Neural progenitor cell (in vitro differentiated cells): ENCODE data around the gene FRY. TPM values are rescaled to one million over a fixed set of nuclear protein-coding genes. Genes with fewer than 3 reads are reported as not detected.

Experiments
- DNase-seq: peaks from one replicate; pipeline ENCODE4 v3.0.0-alpha.2; 2016; ENCODE audit warnings: low spot score
- H2AFZ ChIP-seq: fragments of 200-600 bp; sonication (generic); replicated peaks from 2 replicates; pipeline ENCODE4 v1.6.1; 2016; ENCODE audit warnings: antibody characterized with exemption
- H3F3A ChIP-seq: fragments of 200-600 bp; sonication (generic); 2 replicates; pipeline ENCODE4 v1.6.1; 2016; ENCODE audit warnings: antibody characterized with exemption, low read depth
- H3K27ac ChIP-seq: fragments of 200-600 bp; sonication (generic); 2 replicates; pipeline ENCODE4 v1.5.1; 2016; ENCODE audit warnings: mild to moderate bottlenecking
- H3K27me3 ChIP-seq: fragments of 200-600 bp; sonication (generic); 2 replicates; pipeline ENCODE4 v1.6.1; 2016; ENCODE audit warnings: mild to moderate bottlenecking, moderate library complexity
- H3K36me3 ChIP-seq: fragments of 200-600 bp; sonication (generic); 2 replicates; pipeline ENCODE4 v1.5.1; 2016
- H3K4me1 ChIP-seq: fragments of 200-600 bp; sonication (generic); 2 replicates; pipeline ENCODE4 v1.6.1; 2016; ENCODE audit warnings: mixed run types
- H3K4me2 ChIP-seq: fragments of 200-600 bp; sonication (generic); 2 replicates; pipeline ENCODE4 v1.6.1; 2016
- H3K4me3 ChIP-seq: fragments of 200-600 bp; sonication (generic); 2 replicates; pipeline ENCODE4 v1.5.1; 2016
- H3K79me2 ChIP-seq: fragments of 200-600 bp; sonication (generic); 2 replicates; pipeline ENCODE4 v1.6.1; 2016; ENCODE audit warnings: low read depth
- H3K9ac ChIP-seq: fragments of 200-600 bp; sonication (generic); 2 replicates; pipeline ENCODE4 v1.6.1; 2016
- H3K9me3 ChIP-seq: fragments of 200-600 bp; sonication (generic); 2 replicates; pipeline ENCODE4 v1.5.1; 2016; ENCODE audit warnings: low read depth
- H4K20me1 ChIP-seq: fragments of 200-600 bp; sonication (generic); 2 replicates; pipeline ENCODE4 v1.6.1; 2016; ENCODE audit warnings: low read depth
- H3K27ac Mint-ChIP-seq: 3 replicates; pipeline ENCODE4 v1.8.0; 2021; ENCODE audit warnings: mixed read lengths
- H3K27me3 Mint-ChIP-seq: 2 replicates; pipeline ENCODE4 v1.8.0; 2022; ENCODE audit warnings: low read depth, mild to moderate bottlenecking, inconsistent platforms, moderate library complexity, mixed read lengths; ENCODE audit not compliant: insufficient read depth
- H3K36me3 Mint-ChIP-seq: 3 replicates; pipeline ENCODE4 v1.8.0; 2021; ENCODE audit warnings: mixed read lengths
- H3K4me1 Mint-ChIP-seq: 3 replicates; pipeline ENCODE4 v1.8.0; 2021; ENCODE audit warnings: mixed read lengths
- H3K4me3 Mint-ChIP-seq: 3 replicates; pipeline ENCODE4 v1.8.0; 2021; ENCODE audit warnings: mild to moderate bottlenecking, moderate library complexity, mixed read lengths
- H3K9me3 Mint-ChIP-seq: 3 replicates; pipeline ENCODE4 v1.8.0; 2020; ENCODE audit warnings: mixed read lengths
- EZH2 ChIP-seq: fragments of 200-600 bp; sonication (generic); IDR thresholded peaks from 2 replicates; pipeline ENCODE4 v1.6.1; 2017; ENCODE audit warnings: antibody characterized with exemption, mild to moderate bottlenecking, moderate library complexity
- EZH2phosphoT487 ChIP-seq: fragments of 200-600 bp; sonication (generic); IDR thresholded peaks from 2 replicates; pipeline ENCODE4 v1.6.1; 2017; ENCODE audit warnings: antibody characterized with exemption
- total RNA-seq: library from RNA; depleted of rRNA; stranded (reverse); fragments of >200 nt; gene quantifications from 2 replicates; pipeline ENCODE4 v1.2.3, GENCODE V29; 2015; ENCODE audit warnings: low replicate concordance
- TF ChIP-seq, protein P1 (sequence below): fragments of 200-600 bp; sonication (generic); IDR thresholded peaks from 2 replicates; pipeline ENCODE4 v1.5.1; 2017; ENCODE audit warnings: antibody characterized with exemption, mild to moderate bottlenecking

Gene FRY
- total RNA-seq, 1 donor from 2014 or later = 12.6 TPM

DNA sequence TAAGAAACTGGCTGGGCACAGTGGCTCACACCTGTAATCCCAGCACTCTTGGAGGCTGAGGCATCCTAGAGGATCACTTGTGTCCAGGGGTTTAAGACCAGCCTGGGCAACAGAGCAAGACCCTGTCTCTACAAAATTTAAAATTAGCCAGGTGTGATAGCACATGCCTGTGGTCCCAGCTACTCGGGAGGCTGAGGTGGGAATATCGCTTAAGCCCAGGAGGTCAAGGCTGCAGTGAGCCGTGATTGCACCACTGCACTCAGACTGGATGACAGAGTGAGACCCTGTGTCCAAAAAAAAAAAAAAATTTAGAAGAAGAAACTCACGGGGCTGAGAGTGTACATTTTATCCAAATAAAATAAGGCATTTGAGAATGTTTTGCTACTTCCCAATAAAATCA is 224.7 kb downstream of the FRY start:
- Mint-ChIP-seq H3K36me3 (no peaks in the 10 kb centered on the region), H3K27me3 (peaks cover 5% of the 10 kb centered on the region), H3K9me3 (no peaks in the 10 kb centered on the region)

DNA sequence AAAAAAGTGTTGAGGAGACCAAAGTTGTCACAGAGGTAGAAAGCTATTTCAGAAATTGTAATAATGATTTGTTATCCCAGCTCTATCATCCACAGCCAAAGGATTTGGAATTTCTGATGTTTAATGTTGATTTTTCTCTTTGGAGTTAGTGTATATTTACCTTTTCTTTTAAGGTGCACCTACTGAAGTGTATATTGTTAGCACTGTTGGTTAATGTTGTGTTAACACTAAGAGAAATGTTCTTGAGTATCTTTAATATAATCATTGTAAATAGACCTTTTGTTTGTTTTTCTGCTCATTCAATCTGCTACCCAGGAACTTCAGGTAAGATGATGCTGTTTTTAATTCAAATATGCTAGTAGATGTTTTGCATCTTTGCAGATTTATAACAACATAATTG is 226.1 kb downstream of the FRY start:
- Histone ChIP-seq H3K27ac (no peak overlapping the region), H2AFZ (no peak overlapping the region), H3F3A (no peaks in the 10 kb centered on the region), H3K79me2 (no peaks in the 10 kb centered on the region), H4K20me1 (no peaks in the 10 kb centered on the region), H3K9me3 (no peaks in the 10 kb centered on the region), H3K9ac (no peak overlapping the region), H3K36me3 (no peaks in the 10 kb centered on the region), H3K27me3 (no peaks in the 10 kb centered on the region), H3K4me1 (no peaks in the 10 kb centered on the region), H3K4me3 (no peak overlapping the region), H3K4me2 (no peak overlapping the region)
- Mint-ChIP-seq H3K27ac (no peak overlapping the region), H3K36me3 (no peaks in the 10 kb centered on the region), H3K9me3 (no peaks in the 10 kb centered on the region), H3K4me3 (no peak overlapping the region), H3K27me3 (peaks cover 5% of the 10 kb centered on the region), H3K4me1 (peaks cover 10% of the 10 kb centered on the region)
- TF ChIP-seq EZH2 = no peak
- TF ChIP-seq, protein P1, sequence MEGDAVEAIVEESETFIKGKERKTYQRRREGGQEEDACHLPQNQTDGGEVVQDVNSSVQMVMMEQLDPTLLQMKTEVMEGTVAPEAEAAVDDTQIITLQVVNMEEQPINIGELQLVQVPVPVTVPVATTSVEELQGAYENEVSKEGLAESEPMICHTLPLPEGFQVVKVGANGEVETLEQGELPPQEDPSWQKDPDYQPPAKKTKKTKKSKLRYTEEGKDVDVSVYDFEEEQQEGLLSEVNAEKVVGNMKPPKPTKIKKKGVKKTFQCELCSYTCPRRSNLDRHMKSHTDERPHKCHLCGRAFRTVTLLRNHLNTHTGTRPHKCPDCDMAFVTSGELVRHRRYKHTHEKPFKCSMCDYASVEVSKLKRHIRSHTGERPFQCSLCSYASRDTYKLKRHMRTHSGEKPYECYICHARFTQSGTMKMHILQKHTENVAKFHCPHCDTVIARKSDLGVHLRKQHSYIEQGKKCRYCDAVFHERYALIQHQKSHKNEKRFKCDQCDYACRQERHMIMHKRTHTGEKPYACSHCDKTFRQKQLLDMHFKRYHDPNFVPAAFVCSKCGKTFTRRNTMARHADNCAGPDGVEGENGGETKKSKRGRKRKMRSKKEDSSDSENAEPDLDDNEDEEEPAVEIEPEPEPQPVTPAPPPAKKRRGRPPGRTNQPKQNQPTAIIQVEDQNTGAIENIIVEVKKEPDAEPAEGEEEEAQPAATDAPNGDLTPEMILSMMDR = no peak
- no peak for TF ChIP-seq EZH2phosphoT487
- DNase-seq = no peak

More for the DNA sequence above, 224.7 kb downstream of the FRY start:
- Histone ChIP-seq H3F3A (no peaks in the 10 kb centered on the region), H3K4me1 (no peaks in the 10 kb centered on the region), H3K9ac (no peak overlapping the region), H3K79me2 (no peaks in the 10 kb centered on the region), H4K20me1 (no peaks in the 10 kb centered on the region), H2AFZ (no peak overlapping the region), H3K36me3 (no peaks in the 10 kb centered on the region), H3K4me2 (no peak overlapping the region), H3K27me3 (no peaks in the 10 kb centered on the region), H3K9me3 (no peaks in the 10 kb centered on the region), H3K4me3 (no peak overlapping the region), H3K27ac (no peak overlapping the region)
- H3K4me1 Mint-ChIP-seq = peaks cover under 1% of the 10 kb centered on the region
- TF ChIP-seq EZH2 = no peak
- TF ChIP-seq EZH2phosphoT487 = no peak
- TF ChIP-seq, protein P1 = no peak
- no peak overlapping the region for H3K27ac Mint-ChIP-seq
- no peak for DNase-seq
- H3K4me3 Mint-ChIP-seq = no peak overlapping the region

DNA sequence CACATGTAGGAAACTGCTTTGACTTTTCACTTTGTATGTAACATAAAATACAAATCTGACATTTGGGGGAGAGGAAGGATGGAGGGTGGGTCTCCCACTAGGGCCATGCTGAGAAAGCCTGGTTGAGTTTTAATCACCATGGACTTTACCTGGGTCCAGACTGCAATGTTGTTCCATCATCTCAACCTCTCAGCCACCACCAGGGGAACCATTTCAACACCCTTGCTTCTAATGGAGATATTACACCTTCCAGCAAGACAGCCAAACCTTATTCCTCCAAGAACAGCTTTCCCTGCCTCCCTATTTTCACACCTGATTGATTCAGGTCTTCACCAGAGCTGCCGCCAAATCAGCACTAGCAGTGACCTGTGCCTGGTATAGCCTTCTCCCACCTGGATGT is 227.5 kb downstream of the FRY start:
- H3K4me2 ChIP-seq = no peak overlapping the region
- no peak overlapping the region for H2AFZ ChIP-seq
- H4K20me1 ChIP-seq = no peaks in the 10 kb centered on the region
- H3K79me2 ChIP-seq = no peaks in the 10 kb centered on the region
- Mint-ChIP-seq H3K4me1 (peaks cover 10% of the 10 kb centered on the region), H3K27me3 (peaks cover 5% of the 10 kb centered on the region), H3K4me3 (peak overlapping the region; percentile 23), H3K9me3 (no peaks in the 10 kb centered on the region), H3K27ac (no peak overlapping the region), H3K36me3 (no peaks in the 10 kb centered on the region)
- H3K27ac ChIP-seq = no peak overlapping the region
- H3K9me3 ChIP-seq = no peaks in the 10 kb centered on the region
- no peaks in the 10 kb centered on the region for H3K27me3 ChIP-seq
- H3K9ac ChIP-seq = no peak overlapping the region
- H3K4me3 ChIP-seq = no peak overlapping the region
- no peaks in the 10 kb centered on the region for H3F3A ChIP-seq
- H3K36me3 ChIP-seq = no peaks in the 10 kb centered on the region
- no peaks in the 10 kb centered on the region for H3K4me1 ChIP-seq
- no peak for DNase-seq
- no peak for TF ChIP-seq EZH2
- TF ChIP-seq, protein P1 = peak; percentile 29
- no peak for TF ChIP-seq EZH2phosphoT487
